SU-DHL-6 (cell line): ENCODE results near the gene PLEKHH2.
"Not testable (repeated sequence)": the region's sequence is repeated elsewhere in the genome, so short reads cannot be mapped to it uniquely, and the experiment has no call there.

Experiments
- H2AFZ ChIP-seq: fragments of 200-600 bp; sonication (generic); 2 replicates; pipeline ENCODE4 v1.6.1; 2014; ENCODE audit warnings: low read depth, mild to moderate bottlenecking, moderate library complexity, mixed read lengths, antibody characterized with exemption, low read length; ENCODE audit not compliant: severe bottlenecking
- H3F3A ChIP-seq: fragments of 200-600 bp; shearing (Covaris generic); 2 replicates; pipeline ENCODE4 v1.6.0; 2016; ENCODE audit warnings: antibody characterized with exemption, mild to moderate bottlenecking; ENCODE audit not compliant: insufficient read depth
- H3K27ac ChIP-seq: fragments of 200-600 bp; sonication (generic); 2 replicates; pipeline ENCODE4 v1.5.1; 2016; ENCODE audit warnings: low read depth, mild to moderate bottlenecking, low read length, moderate library complexity, mixed read lengths
- H3K27me3 ChIP-seq: fragments of 200-600 bp; sonication (generic), shearing (Covaris generic); 2 replicates; pipeline ENCODE4 v1.6.0; 2014; ENCODE audit warnings: mild to moderate bottlenecking, low read length
- H3K36me3 ChIP-seq: fragments of 200-600 bp; sonication (generic); 2 replicates; pipeline ENCODE4 v1.6.1; 2014; ENCODE audit warnings: mild to moderate bottlenecking, low read length, mixed read lengths
- H3K4me2 ChIP-seq: fragments of 300-600, 200-600 bp; shearing (Covaris generic), sonication (generic); 2 replicates; pipeline ENCODE4 v1.6.0; 2014; ENCODE audit warnings: low read length, low read depth, mild to moderate bottlenecking; ENCODE audit not compliant: poor library complexity, severe bottlenecking
- H3K4me3 ChIP-seq: fragments of 200-600 bp; sonication (generic); 2 replicates; pipeline ENCODE4 v1.5.1; 2014; ENCODE audit warnings: antibody characterized with exemption, low read length, mild to moderate bottlenecking, mixed read lengths; ENCODE audit not compliant: insufficient read depth, poor library complexity, severe bottlenecking
- H3K79me2 ChIP-seq: fragments of 200-600 bp; sonication (generic); 2 replicates; pipeline ENCODE4 v1.6.1; 2014; ENCODE audit warnings: mild to moderate bottlenecking, low read length, moderate library complexity; ENCODE audit not compliant: insufficient read depth
- H3K9ac ChIP-seq: fragments of 200-600 bp; sonication (generic); 2 replicates; pipeline ENCODE4 v1.7.0; 2014; ENCODE audit warnings: mild to moderate bottlenecking, low read length
- H3K9me2 ChIP-seq: fragments of 200-600 bp; sonication (generic); replicated peaks from 2 replicates; pipeline ENCODE4 v1.6.1; 2014; ENCODE audit warnings: low read length; ENCODE audit not compliant: insufficient read depth
- H3K9me3 ChIP-seq: fragments of 200-600 bp; sonication (generic); 2 replicates; pipeline ENCODE4 v1.6.1; 2014; ENCODE audit warnings: low read length, mixed read lengths; ENCODE audit not compliant: insufficient read depth
- H4K20me1 ChIP-seq: fragments of 200-600 bp; sonication (generic); 2 replicates; pipeline ENCODE4 v1.6.1; 2014; ENCODE audit warnings: low read depth, mild to moderate bottlenecking, antibody characterized with exemption, low read length, moderate library complexity, mixed read lengths
- EZH2phosphoT487 ChIP-seq: fragments of 200-600 bp; sonication (generic), shearing (Covaris generic); conservative IDR thresholded peaks from 2 replicates; pipeline ENCODE4 v1.6.1; 2018; ENCODE audit warnings: mild to moderate bottlenecking, antibody characterized with exemption, low read length, moderate library complexity, mixed read lengths
- TF ChIP-seq, protein P1 (sequence below): fragments of 200-600 bp; sonication (generic); IDR thresholded peaks from one replicate; pipeline ENCODE4 v1.5.1; 2017; ENCODE audit warnings: antibody characterized with exemption, mild to moderate bottlenecking, low read length, moderate library complexity; ENCODE audit not compliant: insufficient read depth, poor library complexity, severe bottlenecking

The PLEKHH2 gene

DNA sequence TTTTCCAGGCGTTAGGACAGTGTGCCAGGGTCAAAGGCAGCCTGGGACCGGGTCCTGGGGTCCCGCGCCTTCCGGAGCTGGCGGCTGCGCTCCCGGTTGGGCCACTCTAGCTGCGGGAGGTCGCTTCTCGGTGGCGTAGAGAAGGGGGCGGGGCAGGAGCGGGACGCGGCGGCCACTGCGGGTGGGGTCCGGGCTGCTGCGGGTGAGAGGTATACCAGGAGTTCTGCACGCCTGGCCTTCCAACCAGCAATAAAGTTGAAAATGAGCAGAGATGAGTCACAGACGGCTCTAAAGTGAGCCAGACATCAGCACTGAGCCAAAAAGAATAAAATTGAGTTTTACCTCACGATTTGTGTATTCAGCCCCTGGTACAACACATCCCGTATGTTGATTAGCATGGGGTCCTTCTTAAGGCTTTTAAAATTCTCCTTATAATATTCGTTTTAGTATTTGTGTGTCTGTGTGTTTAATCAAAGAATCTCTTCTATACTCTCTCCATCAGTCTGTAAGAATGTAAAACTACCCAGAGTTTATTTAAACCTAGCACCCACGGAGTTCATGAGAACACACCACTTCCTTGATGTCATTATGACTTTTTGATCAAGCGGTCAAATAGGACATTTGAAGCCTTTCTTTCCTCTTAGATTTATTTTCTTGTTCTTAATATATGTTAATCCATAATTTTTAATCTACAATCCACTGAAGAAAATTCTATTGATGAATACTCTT lies 39.4 kb downstream of the PLEKHH2 start, which contains the start of gene C1GALT1C1L:
Gene C1GALT1C1L (minus strand): TSS at position 108 of the 729 bp plus-strand sequence. CDS start 107 bp downstream, at position 1.
- Histone ChIP-seq H2AFZ (no peak within 1 kb of the TSS), H3K9ac (no peak within 1 kb of the TSS), H3K36me3 (no peaks in the 10 kb centered on the region), H3K27ac (no peak within 1 kb of the TSS), H4K20me1 (no peaks in the 10 kb centered on the region), H3F3A (no peaks in the 10 kb centered on the region), H3K27me3 (no peaks in the 10 kb centered on the region), H3K9me2 (no peaks in the 10 kb centered on the region), H3K4me3 (no peak within 1 kb of the TSS), H3K4me2 (no peak within 1 kb of the TSS), H3K79me2 (no peaks in the 10 kb centered on the region), H3K9me3 (no peaks in the 10 kb centered on the region)
- TF ChIP-seq, protein P1, sequence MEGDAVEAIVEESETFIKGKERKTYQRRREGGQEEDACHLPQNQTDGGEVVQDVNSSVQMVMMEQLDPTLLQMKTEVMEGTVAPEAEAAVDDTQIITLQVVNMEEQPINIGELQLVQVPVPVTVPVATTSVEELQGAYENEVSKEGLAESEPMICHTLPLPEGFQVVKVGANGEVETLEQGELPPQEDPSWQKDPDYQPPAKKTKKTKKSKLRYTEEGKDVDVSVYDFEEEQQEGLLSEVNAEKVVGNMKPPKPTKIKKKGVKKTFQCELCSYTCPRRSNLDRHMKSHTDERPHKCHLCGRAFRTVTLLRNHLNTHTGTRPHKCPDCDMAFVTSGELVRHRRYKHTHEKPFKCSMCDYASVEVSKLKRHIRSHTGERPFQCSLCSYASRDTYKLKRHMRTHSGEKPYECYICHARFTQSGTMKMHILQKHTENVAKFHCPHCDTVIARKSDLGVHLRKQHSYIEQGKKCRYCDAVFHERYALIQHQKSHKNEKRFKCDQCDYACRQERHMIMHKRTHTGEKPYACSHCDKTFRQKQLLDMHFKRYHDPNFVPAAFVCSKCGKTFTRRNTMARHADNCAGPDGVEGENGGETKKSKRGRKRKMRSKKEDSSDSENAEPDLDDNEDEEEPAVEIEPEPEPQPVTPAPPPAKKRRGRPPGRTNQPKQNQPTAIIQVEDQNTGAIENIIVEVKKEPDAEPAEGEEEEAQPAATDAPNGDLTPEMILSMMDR, result no peak
- no peak for TF ChIP-seq EZH2phosphoT487

DNA sequence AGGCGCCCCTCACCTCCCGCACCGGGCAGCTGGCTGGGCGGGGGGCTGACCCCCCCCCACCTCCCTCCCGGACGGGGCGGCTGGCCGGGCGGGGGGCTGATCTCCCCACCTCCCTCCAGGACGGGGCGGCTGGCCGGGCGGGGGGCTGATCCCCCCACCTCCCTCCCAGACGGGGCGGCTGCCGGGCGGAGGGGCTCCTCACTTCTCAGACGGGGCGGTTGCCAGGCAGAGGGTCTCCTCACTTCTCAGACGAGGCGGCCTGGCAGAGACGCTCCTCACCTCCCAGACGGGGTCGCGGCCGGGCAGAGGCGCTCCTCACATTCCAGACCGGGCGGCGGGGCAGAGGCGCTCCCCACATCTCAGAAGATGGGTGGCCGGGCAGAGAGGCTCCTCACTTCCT lies 40.7 kb downstream of the PLEKHH2 start:
- not testable (repeated sequence) for H2AFZ ChIP-seq, H3K9ac ChIP-seq, H3K9me2 ChIP-seq, H3F3A ChIP-seq, H3K27me3 ChIP-seq, H3K4me3 ChIP-seq, H3K27ac ChIP-seq, H4K20me1 ChIP-seq, H3K79me2 ChIP-seq, H3K36me3 ChIP-seq, H3K4me2 ChIP-seq, H3K9me3 ChIP-seq

DNA sequence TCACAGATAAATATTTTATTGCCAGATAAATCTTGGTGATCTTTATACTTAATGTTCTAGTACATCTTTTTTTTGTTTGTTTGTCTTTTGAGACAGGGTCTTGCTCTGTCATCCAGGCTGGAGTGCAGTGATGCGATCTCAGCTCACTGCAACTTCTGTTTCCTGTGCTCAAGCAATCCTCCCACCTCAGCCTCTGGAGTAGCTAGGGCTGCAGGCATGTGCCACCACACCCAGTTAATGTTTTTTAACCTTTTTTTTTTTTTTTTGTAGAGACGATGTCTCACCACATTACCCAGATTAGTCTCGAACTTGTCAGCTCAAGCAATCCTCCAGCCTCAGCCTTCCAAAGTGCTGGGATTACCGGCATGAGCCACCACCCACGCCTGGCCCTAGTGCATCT lies 48.3 kb downstream of the PLEKHH2 start:
- TF ChIP-seq EZH2phosphoT487, result no peak
- TF ChIP-seq, protein P1, result no peak
- Histone ChIP-seq H3K4me3 (no peak overlapping the region), H3K27ac (no peak overlapping the region), H3K9me2 (no peaks in the 10 kb centered on the region), H3K79me2 (no peaks in the 10 kb centered on the region), H2AFZ (no peak overlapping the region), H3K27me3 (no peaks in the 10 kb centered on the region), H3K9me3 (no peaks in the 10 kb centered on the region), H3K36me3 (no peaks in the 10 kb centered on the region), H4K20me1 (no peaks in the 10 kb centered on the region), H3K9ac (no peak overlapping the region), H3K4me2 (no peak overlapping the region), H3F3A (no peaks in the 10 kb centered on the region)

DNA sequence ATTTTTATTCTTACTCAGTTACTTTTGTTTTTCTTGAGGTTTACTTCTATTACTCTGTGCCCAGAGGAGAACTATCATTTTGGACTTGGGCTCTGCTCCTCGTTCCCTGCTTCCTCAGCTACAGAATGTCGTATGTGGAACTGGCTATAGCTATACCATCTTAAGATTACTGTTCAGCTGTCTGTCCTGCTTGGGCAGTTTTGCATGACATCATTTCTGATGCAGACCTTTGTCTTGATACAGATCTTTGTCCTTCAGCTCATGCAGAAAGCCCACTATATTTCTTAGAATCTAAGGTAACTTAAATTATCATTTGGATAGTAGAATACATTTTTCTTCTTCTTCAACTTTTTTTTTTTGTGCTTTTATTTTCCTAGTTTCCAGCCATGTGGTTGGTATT lies 52.9 kb downstream of the PLEKHH2 start:
- Histone ChIP-seq H3K9ac (no peak overlapping the region), H3K79me2 (no peaks in the 10 kb centered on the region), H2AFZ (no peak overlapping the region), H3K36me3 (no peaks in the 10 kb centered on the region), H3K4me3 (no peak overlapping the region), H3K27me3 (no peaks in the 10 kb centered on the region), H3K9me3 (no peaks in the 10 kb centered on the region), H3K4me2 (no peak overlapping the region), H4K20me1 (no peaks in the 10 kb centered on the region), H3F3A (no peaks in the 10 kb centered on the region), H3K27ac (no peak overlapping the region), H3K9me2 (no peaks in the 10 kb centered on the region)
- TF ChIP-seq, protein P1, result no peak
- TF ChIP-seq EZH2phosphoT487, result no peak
